Nephron (organoid): ENCODE data around the gene FBXO11.
"Not testable (repeated sequence)": the region's sequence is repeated elsewhere in the genome, so short reads cannot be mapped to it uniquely, and the experiment has no call there.

Experiments
- H3K27ac Mint-ChIP-seq, 3 experiments: 2 replicates each; pipeline ENCODE4 v1.8.0; 2020; ENCODE audit warnings: mixed read lengths in 3 of 3, mild to moderate bottlenecking in 2 of 3, moderate library complexity in 1 of 3
- H3K27me3 Mint-ChIP-seq: 2 replicates; pipeline ENCODE4 v1.8.0; 2021; ENCODE audit warnings: low read depth, mild to moderate bottlenecking, moderate library complexity, mixed read lengths
- H3K36me3 Mint-ChIP-seq: 2 replicates; pipeline ENCODE4 v1.8.0; 2020; ENCODE audit warnings: low read depth, mixed read lengths
- H3K4me1 Mint-ChIP-seq: 2 replicates; pipeline ENCODE4 v1.8.0; 2020; ENCODE audit warnings: mixed read lengths
- H3K4me3 Mint-ChIP-seq, 3 experiments: 2 replicates each; pipeline ENCODE4 v1.8.0; 2020; ENCODE audit warnings: mild to moderate bottlenecking in 3 of 3, mixed read lengths in 3 of 3, moderate library complexity in 2 of 3
- H3K9me3 Mint-ChIP-seq: 2 replicates; pipeline ENCODE4 v1.8.0; 2020; ENCODE audit warnings: mixed read lengths
- CTCF ChIP-seq, 3 experiments: fragments of 200-600 bp; sonication (generic); IDR thresholded peaks; one replicate each; pipeline ENCODE4 v1.5.0; 2021; ENCODE audit warnings: antibody characterized with exemption in 3 of 3; ENCODE audit not compliant: unreplicated experiment in 3 of 3

FBXO11 gene

GRCh38 chr2:47899915-47900816, 6.1 kb downstream of the FBXO11 start:
- Mint-ChIP-seq H3K4me1 (peaks cover 47% of the 10 kb centered on the region), H3K9me3 (no peaks in the 10 kb centered on the region), H3K4me3 (no peak overlapping the region), H3K27me3 (no peaks in the 10 kb centered on the region), H3K27ac (peak overlapping the region in 2 of 3 experiments; percentile 47 to 52), H3K36me3 (peaks cover 12% of the 10 kb centered on the region)
- TF ChIP-seq CTCF (IDR thresholded peaks at IDR 0.05; ENCODE audit: unreplicated experiment in 3 of 3): no peak

- Mint-ChIP-seq H3K4me3 (no peak overlapping the region), H3K27ac (peak overlapping the region; percentile 9 to 27 (median 15)), H3K27me3 (no peaks in the 10 kb centered on the region), H3K36me3 (peaks cover 12% of the 10 kb centered on the region), H3K4me1 (peaks cover 53% of the 10 kb centered on the region), H3K9me3 (no peaks in the 10 kb centered on the region)
- TF ChIP-seq CTCF (IDR thresholded peaks at IDR 0.05; ENCODE audit: unreplicated experiment in 3 of 3): no peak
These were observed 8.2 kb downstream of the FBXO11 start for GRCh38 chr2:47897883-47898731.

- Mint-ChIP-seq H3K4me1 (peaks cover 48% of the 10 kb centered on the region), H3K36me3 (peaks cover 15% of the 10 kb centered on the region)
- not testable (repeated sequence) for H3K27me3 Mint-ChIP-seq, H3K4me3 Mint-ChIP-seq, H3K9me3 Mint-ChIP-seq, H3K27ac Mint-ChIP-seq
These were observed 9.0 kb downstream of the FBXO11 start for GRCh38 chr2:47897191-47897882.

GRCh38 chr2:47896450-47896968, 9.8 kb downstream of the FBXO11 start:
- TF ChIP-seq CTCF (IDR thresholded peaks at IDR 0.05; ENCODE audit: unreplicated experiment in 3 of 3): no peak
- peaks cover 52% of the 10 kb centered on the region for H3K4me1 Mint-ChIP-seq
- H3K27me3 Mint-ChIP-seq: no peaks in the 10 kb centered on the region

GRCh38 chr2:47893771-47894170, 12.5 kb downstream of the FBXO11 start:
- Mint-ChIP-seq H3K9me3 (no peaks in the 10 kb centered on the region), H3K4me3 (no peak overlapping the region), H3K4me1 (peaks cover 45% of the 10 kb centered on the region), H3K27me3 (no peaks in the 10 kb centered on the region), H3K36me3 (peaks cover 33% of the 10 kb centered on the region), H3K27ac (peak overlapping the region in 1 of 3 experiments; percentile 1)
- no peak for TF ChIP-seq CTCF (IDR thresholded peaks at IDR 0.05; ENCODE audit: unreplicated experiment in 3 of 3)

More at GRCh38 chr2:47896450-47896968, 9.8 kb downstream of the FBXO11 start:
- H3K27ac Mint-ChIP-seq: peak overlapping the region in 1 of 3 experiments; percentile 16
- H3K4me3 Mint-ChIP-seq: no peak overlapping the region
- H3K9me3 Mint-ChIP-seq: no peaks in the 10 kb centered on the region
- peaks cover 23% of the 10 kb centered on the region for H3K36me3 Mint-ChIP-seq
